AG20443 (cell line): ENCODE data around the gene VSIG10L.

Source experiments
- DNase-seq: peaks from one replicate; pipeline ENCODE4 v3.0.0; 2012; ENCODE audit warnings: low spot score, mixed read lengths

Gene VSIG10L

GRCh38 chr19:51365211-51365964 lies 23.4 kb upstream of the VSIG10L start:
- peak; percentile 30 for DNase-seq

GRCh38 chr19:51364200-51365106 lies 22.5 kb upstream of the VSIG10L start:
- DNase-seq = no peak

- no peak for DNase-seq
These were observed 19.3 kb upstream of the VSIG10L start for GRCh38 chr19:51361239-51361638.

DNA sequence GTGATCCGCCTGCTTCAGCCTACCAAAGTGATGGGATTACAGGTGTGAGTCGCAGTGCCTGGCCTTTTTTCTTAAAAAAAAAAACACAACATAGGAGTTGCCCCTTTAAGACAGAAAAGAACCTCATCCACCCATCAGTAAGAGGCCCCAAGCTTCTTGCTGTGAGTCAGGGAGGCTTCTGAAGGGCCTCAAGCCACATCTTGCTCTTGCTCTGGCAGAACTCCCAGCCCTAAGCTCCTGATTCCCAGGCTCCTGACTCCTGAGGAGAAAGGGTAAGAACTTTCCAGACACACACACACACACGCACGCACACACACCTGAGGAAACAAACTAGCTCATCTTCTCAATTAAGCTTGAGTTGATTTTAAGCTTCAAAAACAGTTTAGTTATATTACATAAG lies 17.4 kb upstream of the VSIG10L start:
- peak; percentile 87 for DNase-seq

GRCh38 chr19:51357952-51358351 lies 16.0 kb upstream of the VSIG10L start:
- DNase-seq = no peak

DNA sequence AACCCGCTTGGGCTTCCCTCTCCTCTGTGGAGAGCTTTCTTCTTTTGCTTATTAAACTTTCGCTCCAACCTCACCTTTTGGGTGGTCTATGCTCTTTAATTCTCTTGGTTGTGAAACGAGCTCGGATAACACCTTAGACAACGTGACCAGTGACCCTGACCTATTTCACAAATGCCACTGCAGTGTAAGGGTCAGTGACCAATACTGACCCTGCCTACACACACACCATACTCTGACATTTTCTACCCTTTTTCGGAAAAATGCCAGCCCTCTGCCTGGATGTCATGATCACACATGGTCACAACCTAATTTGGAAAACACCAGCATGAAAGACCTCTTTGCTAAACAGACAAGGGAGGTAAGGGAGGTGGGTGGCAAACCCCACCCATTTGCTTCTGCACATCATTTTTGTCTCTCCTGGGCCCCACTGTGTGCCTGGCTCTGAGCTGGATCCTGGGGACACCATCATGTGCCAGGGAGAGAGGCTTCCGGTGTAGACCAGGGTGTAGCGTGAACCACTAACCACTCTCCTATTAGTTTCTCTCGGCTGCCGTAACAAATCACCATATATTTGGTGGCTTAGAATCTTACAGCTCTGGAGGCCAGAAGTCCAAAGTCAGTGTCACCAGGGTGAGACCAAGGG lies 14.3 kb upstream of the VSIG10L start:
- no peak for DNase-seq

- DNase-seq = no peak
These were observed 12.8 kb upstream of the VSIG10L start for GRCh38 chr19:51354742-51355148.

DNA sequence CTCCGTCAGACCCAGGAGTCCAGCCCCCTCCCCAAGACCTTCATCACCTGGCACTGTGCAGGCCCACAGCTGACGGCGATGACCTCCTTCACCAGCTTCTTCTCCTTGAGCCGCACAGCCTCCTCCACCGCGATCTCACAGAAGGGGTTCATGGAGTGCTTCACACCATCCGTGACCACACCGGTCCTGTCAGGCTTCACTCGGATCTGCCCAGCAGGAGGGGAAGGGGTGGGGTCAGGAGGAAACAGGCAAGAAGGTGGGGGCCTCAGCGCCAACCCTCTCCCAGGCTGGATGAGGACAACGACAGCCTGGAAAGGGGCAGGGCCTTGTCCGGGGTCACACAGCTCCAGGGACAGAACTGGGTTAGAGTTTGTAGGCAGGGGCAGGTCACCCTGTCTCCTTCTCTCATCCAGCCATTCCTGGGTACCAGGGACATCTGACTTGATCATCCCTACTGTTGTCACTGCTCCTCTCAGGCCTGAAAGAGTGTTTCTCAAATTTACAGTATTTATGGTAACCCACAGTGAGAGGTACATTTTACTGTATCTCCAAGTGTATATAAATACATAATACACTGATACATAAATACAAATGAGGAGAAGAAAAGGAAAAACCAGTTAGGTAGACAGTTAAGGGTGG lies 12.3 kb upstream of the VSIG10L start:
- no peak for DNase-seq

DNA sequence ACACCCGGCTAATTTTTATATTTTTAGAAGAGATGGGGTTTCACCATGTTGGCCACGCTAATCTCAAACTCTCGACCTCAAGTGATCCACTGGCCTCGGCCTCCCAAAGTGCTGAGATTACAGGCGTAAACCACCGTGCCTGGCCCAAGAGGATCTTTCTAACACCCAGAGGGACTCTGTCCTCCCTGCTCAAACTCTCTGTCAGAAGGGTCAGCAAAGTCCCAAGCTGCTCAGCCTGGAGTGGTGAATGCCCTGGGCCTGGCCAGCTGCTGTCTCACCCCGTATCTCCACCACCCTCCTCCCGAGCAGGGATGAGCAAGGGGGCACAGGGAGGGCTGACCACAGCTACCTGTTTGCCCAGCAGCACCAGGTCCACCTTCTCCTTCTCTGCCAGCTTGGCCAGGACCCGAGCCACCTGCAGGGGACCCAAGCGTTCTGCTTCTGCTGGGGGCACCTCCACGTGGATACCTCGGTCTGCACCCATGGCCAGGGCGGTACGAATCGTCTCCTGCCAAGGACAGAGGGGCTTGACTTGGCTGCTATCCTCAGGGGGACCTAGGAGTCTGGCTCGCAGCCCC lies 10.9 kb upstream of the VSIG10L start:
- DNase-seq = no peak

- no peak for DNase-seq
These were observed 9.5 kb upstream of the VSIG10L start for GRCh38 chr19:51351266-51351990.

DNA sequence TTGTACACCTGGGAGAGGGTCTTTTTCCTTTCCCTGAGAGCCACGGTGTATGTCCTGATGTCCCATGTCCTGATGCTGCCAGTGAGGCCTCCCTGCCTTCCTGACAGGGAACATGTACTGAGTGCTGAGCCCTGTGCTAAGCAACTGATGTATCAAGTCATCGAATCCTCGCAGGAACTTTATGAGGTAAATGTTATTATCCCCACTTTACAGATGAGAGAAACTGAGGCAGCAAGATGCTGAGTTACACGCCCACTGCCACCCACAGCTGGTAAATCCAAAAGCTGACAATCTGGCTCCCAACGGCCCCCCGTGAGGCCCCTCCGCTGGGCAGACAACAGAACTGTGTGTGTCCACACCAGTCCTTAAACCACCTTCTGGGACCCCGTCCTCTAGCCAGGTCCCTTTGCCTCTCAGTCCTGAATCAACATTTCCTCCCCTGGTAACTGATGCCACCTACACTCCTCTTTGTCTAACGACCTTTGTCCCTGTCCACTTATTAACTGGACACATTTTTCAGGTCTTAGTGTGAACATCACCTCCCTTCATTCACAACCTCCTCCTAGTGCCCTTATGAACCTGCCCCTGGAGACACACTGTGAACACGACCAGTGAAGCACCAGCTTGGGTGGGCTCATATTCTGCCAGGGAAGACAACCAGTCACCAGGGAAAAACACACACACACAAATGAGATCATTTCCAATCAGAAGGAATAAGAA lies 5.4 kb upstream of the VSIG10L start:
- DNase-seq = no peak

DNA sequence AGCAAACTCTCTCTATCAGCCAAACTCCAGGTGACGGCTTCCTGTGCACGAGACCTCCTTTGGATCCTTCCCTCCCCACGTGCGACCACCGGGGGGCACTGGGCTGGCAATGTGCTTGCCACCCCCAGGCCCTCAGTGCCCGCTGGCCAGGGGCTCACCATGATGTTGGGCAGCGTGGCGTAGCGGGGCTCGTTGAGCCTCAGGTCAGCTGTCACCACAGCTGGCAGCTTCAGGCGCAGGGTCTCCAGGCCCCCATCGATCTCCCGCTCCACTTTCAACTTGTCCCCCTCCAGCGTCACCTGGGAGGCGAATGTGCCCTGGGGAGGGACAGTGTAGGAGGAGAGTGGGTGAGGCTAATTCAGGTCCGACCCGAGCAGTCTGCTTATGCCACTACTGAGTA lies 4.8 kb upstream of the VSIG10L start:
- no peak for DNase-seq

DNA sequence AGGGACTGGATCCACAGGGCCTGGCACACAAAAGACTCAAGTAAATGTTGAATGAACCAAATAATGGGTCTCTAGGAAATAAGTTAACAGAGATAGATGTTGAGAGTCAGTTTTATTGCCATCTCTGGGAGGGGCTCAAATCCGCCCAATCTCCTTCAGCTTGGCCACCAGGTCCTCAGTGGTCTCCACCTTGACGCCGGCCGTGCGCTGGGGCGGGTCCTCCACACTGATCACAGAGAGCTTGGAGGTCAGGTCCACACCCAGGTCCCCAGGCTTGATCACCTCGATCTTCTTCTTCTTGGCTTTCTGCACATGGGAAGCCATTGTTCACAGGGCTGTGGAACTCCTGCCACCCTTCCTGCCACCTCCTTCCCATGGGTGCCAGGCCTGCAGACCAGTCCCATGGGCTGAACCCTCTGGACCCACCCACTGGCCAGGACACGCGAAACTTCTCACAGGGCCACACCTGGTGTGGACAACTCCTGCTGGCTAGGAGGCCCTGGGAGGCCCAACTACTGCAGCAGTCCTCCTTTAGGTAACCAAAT lies 3.2 kb upstream of the VSIG10L start:
- no peak for DNase-seq

- DNase-seq = no peak
These were observed 961 bp upstream of the VSIG10L start for GRCh38 chr19:51342631-51343569.

DNA sequence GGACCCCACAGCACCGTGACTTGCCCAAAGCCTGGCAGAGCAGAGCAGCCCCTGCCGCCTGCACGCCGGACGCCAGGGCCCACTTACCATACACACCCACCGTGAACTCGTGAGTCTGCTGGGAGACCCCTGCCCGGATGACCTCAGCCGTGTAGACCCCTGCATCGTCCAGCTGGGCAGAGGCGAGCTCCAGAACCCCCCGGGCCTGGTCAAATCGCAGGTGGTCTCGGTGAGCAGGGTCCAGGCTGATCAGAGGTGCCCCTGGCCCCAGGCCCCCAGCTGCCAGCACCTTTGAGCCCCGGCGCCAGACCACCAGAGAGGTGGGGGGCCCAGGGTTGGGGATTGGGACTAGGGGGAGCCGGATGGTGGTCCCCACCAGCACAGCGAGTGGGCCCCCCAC lies 873 bp downstream of the VSIG10L start:
- DNase-seq = no peak

DNA sequence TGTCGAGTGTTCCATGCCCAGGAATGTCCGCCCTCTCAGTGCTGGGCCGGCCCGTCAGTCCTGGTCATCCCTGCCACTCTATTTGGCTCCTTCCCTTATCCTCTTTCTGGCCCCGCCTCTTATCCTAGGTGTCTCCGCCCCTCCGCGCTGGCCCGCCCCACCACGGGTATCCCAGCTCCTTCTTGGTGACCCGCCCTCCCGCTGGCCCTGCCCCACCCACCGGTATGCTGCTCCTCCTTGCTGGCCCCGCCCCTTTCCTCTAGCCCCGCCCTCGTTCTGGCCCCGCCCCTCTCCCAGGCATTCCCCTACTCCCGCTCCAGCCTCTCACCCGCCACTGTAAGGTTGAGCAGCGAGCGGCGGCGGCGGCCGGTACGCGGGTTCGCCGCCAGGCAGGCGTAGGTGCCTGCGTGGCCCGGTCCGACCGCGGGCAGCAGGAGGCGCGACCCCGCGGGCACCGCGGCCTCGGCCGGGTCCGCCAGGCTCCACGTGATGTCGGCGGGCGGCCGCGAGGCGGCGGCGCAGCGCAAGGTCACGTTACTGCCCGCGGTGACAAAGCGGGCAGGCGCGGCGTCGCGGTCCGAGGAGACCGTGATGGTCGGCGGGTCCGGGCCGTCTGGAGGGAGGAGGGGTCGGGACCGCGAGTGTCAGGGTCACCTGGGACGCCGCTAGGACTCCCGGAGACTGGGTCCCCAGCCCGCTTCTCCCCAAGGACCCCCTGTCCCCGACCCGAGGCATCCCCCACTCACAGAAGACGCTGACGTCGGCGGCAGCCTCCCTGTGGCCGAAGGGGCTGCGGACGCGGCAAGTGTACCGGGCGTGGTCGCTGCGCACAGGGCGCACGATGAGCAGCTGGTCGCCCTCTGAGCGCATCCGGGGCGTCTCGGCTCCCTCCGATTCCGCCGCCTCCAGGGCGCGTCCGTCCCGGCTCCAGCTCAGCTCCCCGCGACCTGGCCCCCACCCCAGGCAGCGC lies 2.0 kb downstream of the VSIG10L start:
- peak; percentile 99 for DNase-seq

GRCh38 chr19:51339313-51339686 lies 2.6 kb downstream of the VSIG10L start:
- no peak for DNase-seq
